EH (cell line): ENCODE measurements around the gene HLA-A.

Experiments used
- DNase-seq: peaks from one replicate; pipeline ENCODE4 v3.0.0-alpha.2; 2015; ENCODE audit warnings: low read depth

Gene HLA-A

GRCh38 chr6:29935273-29935955, 6.9 kb upstream of the HLA-A start:
- no peak for DNase-seq

- no peak for DNase-seq
Observed at GRCh38 chr6:29938746-29939508, 3.4 kb upstream of the HLA-A start.

DNA sequence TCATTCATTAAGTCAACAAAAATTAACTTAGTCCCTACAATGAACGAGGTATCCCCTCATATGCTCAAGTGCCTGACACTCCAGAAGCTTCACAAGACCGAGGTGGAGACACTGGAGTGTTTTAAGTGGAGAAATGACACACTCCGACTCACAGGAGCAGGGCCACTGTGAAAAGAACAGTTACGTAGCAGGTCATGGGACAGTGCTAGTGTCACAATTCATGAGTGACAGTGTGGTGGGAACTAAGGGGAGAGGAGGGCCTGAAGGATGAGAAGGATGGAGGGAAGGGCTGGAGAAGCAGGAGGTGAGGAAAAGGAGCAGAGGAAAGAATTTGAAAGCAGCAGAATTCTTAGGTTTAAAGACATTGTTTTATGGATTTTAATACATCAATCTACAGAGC, 1.3 kb upstream of the HLA-A start:
- DNase-seq: peak; percentile 37

DNA sequence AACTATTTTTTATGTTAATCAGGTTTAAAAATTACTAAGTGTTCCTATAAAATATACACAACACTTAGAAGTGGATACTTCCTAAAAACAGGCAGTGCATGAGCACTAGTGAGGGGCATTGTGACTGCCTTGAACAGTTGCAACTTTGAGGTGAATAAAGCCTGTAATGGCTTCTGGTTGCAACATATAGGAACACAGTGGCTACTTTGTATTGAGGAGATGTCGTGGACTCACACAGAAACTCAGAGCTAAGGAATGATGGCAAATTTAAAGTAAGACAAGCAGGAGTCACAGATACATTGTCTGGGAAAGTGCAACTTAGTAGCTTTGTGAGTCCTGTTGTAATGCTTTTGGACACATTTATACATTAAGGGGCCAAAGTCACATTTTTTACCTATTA, 861 bp upstream of the HLA-A start:
- DNase-seq: peak; percentile 42

DNA sequence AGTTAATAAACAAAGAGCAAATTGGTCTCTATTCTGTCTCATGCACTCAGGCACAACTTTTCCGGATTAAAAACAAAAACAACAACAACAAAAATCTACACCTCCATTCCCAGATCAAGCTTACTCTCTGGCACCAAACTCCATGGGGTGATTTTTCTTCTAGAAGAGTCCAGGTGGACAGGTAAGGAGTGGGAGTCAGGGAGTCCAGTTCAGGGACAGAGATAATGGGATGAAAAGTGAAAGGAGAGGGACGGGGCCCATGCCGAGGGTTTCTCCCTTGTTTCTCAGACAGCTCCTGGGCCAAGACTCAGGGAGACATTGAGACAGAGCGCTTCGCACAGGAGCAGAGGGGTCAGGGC, 437 bp upstream of the HLA-A start:
- DNase-seq: no peak

DNA sequence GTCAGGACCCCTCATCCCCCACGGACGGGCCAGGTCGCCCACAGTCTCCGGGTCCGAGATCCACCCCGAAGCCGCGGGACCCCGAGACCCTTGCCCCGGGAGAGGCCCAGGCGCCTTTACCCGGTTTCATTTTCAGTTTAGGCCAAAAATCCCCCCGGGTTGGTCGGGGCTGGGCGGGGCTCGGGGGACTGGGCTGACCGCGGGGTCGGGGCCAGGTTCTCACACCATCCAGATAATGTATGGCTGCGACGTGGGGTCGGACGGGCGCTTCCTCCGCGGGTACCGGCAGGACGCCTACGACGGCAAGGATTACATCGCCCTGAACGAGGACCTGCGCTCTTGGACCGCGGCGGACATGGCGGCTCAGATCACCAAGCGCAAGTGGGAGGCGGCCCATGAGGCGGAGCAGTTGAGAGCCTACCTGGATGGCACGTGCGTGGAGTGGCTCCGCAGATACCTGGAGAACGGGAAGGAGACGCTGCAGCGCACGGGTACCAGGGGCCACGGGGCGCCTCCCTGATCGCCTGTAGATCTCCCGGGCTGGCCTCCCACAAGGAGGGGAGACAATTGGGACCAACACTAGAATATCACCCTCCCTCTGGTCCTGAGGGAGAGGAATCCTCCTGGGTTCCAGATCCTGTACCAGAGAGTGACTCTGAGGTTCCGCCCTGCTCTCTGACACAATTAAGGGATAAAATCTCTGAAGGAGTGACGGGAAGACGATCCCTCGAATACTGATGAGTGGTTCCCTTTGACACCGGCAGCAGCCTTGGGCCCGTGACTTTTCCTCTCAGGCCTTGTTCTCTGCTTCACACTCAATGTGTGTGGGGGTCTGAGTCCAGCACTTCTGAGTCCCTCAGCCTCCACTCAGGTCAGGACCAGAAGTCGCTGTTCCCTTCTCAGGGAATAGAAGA, 978 bp downstream of the HLA-A start:
- DNase-seq: peak; percentile 35

GRCh38 chr6:29945281-29945820, 3.0 kb downstream of the HLA-A start:
- DNase-seq: no peak

GRCh38 chr6:29946223-29947076, 4.1 kb downstream of the HLA-A start:
- no peak for DNase-seq

DNA sequence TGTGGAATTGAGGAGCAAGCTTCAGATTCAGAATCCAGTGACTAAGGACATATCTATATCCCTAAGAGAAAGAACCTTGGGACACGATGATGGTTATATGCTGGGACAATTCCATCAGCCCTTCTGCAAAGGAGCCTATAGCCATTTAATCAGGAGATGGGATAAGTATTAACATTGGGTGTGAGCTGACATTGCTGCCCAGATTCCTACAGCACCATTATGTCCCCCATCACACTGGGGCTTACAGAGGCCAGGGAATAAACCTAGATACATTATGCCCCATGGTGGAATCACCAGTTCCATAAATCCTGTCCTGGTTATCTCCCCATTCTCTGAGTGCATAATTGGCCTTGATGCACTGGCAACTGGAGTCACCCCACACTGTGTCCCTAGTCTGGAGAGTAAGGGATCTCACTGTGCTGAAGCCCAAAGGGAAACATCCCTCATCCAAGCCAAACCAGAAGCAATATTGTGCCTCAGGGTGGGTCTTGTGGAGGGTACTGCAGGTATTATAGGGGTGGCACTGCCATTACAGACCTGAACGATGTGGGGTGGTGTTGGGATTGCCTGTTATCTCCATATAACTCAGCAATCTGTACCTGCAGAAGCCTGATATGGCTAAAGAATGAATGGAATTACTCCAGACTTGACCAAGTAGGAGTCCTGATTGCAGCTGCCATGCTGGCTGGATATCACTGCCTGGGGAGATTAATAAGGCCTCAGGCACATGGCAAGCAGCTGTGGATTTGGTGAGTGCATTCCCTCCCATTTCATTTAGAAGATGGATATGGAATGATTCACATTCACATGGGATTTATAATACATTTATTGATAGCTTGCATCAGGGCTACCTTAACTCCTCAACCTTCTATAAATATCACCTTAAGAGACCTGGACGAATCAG, 5.0 kb downstream of the HLA-A start:
- DNase-seq: no peak

DNA sequence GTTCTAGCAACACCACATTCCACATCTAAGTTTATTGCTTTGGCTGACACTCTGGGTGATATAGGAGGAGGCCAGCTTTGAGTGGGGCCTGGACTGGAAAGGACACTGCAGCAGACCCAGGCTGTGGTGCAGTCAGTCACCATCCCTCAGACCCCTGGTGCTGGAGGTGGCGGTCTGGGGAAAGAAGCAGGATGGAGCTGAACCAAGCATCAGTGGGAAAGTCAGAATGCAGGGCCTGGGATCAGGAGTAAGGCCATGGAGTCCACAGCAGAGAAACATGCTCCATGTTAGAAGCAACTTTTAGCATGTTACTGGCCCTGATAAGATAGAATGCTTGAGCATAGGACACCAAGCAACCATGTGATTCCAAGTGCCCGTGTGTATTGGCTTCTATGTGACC, 5.9 kb downstream of the HLA-A start:
- DNase-seq: no peak

GRCh38 chr6:29949934-29950333, 7.6 kb downstream of the HLA-A start:
- DNase-seq: no peak

DNA sequence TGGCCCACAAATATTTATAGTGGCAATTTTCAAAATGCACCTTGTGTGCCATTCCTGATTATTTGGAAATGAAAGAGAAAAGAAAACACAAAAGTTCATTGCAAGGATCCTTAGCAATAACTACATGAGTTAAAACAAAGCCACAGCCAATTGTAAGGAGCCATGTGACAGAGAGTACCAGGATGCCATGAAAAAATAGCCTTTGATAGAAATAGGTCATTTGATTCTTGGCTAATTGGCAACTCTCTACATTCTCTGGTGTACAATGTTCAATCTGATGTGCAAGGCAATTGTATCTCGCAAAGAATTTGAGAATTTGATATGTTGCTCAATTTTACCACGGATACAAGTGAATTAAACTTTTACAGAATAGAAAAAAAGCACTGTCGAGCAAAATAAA, 9.6 kb downstream of the HLA-A start:
- DNase-seq: no peak

GRCh38 chr6:29953001-29953441, 10.7 kb downstream of the HLA-A start:
- peak; percentile 95 for DNase-seq

DNA sequence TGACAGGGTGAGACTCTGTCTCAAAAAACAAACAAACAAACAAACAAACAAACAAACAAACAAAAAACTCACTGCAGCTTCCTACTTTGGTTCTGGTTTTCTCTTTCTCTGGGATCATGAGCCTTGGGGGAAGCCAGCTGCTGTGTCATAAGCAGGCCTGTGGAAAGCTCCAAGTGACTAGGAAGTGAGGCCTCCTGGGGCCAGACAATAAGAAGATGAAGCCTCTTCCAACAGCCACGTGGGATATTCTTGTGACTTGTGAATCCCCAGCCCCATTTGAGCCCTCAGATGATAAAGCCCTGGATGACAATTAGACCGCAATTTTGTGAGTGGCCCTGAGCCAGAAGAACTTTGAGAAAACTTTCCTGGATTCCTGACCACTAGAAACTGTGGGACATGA, 11.4 kb downstream of the HLA-A start:
- peak; percentile 50 for DNase-seq

DNA sequence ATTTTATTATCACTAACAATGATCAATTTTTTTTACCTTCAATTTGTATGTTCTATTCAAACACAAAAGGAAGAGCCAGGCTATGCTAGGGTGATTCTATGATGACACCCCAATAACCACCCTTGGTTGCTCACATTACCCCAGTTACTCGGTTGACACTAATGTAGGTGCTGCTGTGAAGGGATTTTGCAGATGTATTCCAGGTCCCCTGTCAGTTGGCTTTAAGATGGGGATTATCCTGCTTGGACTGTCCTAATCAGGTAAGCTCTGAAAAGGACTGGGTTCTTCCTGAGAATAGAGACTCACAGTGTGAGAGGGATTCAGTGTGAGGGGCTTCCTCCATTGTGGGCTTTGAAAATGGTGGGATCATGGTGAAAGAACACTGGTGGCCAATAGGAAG, 11.9 kb downstream of the HLA-A start:
- DNase-seq: no peak

GRCh38 chr6:29955783-29956182, 13.5 kb downstream of the HLA-A start:
- DNase-seq: peak; percentile 56

GRCh38 chr6:29956518-29956917, 14.2 kb downstream of the HLA-A start:
- no peak for DNase-seq

GRCh38 chr6:29958046-29958445, 15.7 kb downstream of the HLA-A start:
- DNase-seq: no peak

- no peak for DNase-seq
Observed at GRCh38 chr6:29958921-29959320, 16.6 kb downstream of the HLA-A start.

DNA sequence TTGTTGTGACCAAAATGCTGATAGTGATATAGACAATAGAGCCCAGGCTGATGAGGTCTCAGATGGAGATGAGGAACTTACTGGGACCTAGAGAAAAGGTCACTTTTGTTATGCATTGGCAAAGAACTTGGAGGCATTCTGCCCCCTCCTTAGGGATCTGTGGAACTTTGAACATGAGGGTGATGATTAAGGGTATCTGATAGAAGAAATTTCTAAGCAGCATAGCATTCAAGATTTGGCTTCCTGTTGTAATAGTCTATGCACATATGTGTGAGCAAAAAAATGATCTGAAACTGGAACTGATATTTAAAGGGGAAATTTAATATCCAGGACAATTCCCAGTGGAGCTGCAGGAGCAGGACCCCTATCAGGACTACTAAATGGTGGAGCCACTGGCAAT, 17.1 kb downstream of the HLA-A start:
- DNase-seq: no peak
